ENCODE results near the gene CUL7.

GRCh38 chr6:43086022-43086658, 32.5 kb upstream of the CUL7 start:
- TF ChIP-seq, protein P1, sequence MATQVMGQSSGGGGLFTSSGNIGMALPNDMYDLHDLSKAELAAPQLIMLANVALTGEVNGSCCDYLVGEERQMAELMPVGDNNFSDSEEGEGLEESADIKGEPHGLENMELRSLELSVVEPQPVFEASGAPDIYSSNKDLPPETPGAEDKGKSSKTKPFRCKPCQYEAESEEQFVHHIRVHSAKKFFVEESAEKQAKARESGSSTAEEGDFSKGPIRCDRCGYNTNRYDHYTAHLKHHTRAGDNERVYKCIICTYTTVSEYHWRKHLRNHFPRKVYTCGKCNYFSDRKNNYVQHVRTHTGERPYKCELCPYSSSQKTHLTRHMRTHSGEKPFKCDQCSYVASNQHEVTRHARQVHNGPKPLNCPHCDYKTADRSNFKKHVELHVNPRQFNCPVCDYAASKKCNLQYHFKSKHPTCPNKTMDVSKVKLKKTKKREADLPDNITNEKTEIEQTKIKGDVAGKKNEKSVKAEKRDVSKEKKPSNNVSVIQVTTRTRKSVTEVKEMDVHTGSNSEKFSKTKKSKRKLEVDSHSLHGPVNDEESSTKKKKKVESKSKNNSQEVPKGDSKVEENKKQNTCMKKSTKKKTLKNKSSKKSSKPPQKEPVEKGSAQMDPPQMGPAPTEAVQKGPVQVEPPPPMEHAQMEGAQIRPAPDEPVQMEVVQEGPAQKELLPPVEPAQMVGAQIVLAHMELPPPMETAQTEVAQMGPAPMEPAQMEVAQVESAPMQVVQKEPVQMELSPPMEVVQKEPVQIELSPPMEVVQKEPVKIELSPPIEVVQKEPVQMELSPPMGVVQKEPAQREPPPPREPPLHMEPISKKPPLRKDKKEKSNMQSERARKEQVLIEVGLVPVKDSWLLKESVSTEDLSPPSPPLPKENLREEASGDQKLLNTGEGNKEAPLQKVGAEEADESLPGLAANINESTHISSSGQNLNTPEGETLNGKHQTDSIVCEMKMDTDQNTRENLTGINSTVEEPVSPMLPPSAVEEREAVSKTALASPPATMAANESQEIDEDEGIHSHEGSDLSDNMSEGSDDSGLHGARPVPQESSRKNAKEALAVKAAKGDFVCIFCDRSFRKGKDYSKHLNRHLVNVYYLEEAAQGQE (IDR thresholded peaks at IDR 0.05; ENCODE audit: borderline replicate concordance): no peak
- TF ChIP-seq POLR2AphosphoS5 (IDR thresholded peaks at IDR 0.05) (no peak), CTCF (IDR thresholded peaks at IDR 0.05; ENCODE audit: poor library complexity, severe bottlenecking) (no peak), EZH2 (IDR thresholded peaks at IDR 0.05; ENCODE audit: borderline replicate concordance, insufficient read depth, low read length, poor library complexity, severe bottlenecking) (no peak), EP300 (conservative IDR thresholded peaks at IDR 0.05; ENCODE audit: poor library complexity, severe bottlenecking) (no peak), SMC3 (conservative IDR thresholded peaks at IDR 0.05; ENCODE audit: poor library complexity) (no peak), RAD21 (conservative IDR thresholded peaks at IDR 0.05) (no peak)

Data from neural cell (in vitro differentiated cells).